Fibroblast of upper back skin (primary cell): Measurements from ENCODE around the gene ANKS1B.
"Not testable (repeated sequence)": the region's sequence is repeated elsewhere in the genome, so short reads cannot be mapped to it uniquely, and the experiment has no call there.

Experiments used
- DNase-seq: peaks from one replicate; pipeline ENCODE4 v3.0.0-alpha.2; 2013

ANKS1B gene

DNA sequence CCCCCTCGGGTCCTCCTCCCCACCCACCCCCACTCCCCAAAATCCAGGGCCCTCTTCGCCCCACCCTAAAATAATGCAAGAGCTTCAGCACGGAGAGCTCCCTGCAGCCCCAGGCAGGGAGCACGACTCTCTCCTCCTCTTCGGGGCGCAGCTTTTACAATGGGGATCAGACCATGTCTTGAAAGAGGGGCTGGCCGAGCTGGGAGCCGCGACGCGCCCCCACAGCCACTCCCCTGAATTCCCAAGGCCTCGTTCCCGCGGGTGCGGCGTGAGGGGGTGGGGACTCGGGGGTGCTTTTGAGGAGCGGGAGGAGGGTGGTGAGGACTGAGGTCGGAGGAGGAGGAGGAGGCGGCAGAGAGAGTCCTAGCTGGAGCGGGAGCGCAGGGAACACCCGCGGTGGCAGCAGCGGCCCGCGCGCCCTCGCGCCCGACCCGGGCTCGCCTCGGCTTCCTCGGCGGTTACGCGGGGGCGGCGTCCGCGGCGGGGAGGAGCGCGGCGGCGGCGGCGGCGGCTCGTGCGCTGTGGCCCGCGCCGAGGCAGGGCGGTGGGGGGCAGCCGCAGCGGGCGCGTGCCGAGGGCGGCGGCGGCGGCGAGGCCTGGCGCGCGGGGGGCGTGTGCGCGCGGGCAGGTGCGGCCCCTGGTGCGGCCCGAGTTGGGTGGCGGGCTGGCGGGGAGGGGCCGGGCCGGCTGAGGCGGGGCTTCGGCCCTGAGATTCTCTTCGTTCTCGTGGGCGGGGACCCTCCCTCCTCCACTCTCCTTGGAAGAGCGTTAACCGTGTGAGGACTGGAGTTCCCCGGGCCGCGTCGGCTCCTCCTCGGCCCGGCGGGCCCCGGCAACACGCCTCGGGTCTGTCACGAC lies at the start of gene ANKS1B:
ANKS1B (minus strand) TSS at position 666 of the 858 bp plus-strand sequence. CDS start 699 bp downstream, outside the sequence.
- DNase-seq = peak; percentile 7

DNA sequence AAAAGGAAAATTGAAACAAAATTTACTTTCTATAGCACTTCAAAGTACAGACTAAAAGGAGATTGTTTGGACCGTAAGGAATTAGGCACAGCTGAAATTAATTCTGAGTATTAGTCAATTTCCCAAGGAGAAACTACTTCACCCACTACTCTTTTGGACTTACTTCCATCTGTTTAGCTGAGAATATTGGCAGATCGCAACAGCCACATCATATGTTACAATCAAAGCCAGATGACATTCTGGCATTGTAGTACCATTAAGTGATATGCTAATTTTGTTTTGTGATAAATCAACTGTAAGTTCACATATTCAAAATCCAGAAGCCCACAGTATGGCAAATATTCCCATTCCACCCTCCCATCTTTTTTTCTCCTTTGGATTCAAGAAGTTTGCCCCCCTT lies 47.1 kb upstream of the ANKS1B start:
- peak; percentile 78 for DNase-seq

DNA sequence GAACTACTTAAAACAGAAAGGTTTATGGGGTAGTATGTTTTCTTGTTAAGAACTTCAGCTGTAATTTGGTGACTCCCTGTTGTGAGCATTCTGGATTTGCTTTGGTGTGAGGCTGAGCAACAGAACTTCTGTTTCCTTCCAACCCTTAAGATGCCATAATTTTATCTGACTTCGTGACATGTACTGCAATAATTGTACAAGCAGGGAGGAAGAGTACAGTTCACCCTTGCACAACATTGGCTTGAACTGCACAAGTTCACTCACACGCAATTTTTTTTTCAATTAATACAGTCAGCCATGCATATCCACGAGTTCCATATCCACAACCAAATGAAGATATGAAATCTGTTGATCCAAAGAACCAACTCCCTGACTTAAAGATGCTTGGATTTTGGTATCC lies 42.9 kb upstream of the ANKS1B start:
- DNase-seq = no peak

DNA sequence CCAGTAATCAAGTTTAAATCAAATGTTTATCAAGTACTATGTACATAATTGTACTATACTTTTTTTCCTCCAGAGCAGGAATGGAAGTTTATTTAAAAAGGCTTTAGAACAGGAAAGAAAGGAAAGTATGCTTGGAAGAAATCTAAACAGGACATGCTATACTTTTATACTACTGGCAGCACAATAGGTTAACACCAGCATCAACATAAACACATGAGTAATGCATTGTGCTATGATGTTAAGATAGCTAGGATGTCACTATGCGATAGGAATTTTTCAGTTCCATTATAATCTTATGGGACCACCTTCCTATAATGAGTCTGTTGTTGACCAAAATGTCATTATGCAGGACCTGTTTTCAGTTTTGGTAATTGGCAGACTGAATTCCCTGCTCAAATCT lies 41.5 kb upstream of the ANKS1B start:
- no peak for DNase-seq

DNA sequence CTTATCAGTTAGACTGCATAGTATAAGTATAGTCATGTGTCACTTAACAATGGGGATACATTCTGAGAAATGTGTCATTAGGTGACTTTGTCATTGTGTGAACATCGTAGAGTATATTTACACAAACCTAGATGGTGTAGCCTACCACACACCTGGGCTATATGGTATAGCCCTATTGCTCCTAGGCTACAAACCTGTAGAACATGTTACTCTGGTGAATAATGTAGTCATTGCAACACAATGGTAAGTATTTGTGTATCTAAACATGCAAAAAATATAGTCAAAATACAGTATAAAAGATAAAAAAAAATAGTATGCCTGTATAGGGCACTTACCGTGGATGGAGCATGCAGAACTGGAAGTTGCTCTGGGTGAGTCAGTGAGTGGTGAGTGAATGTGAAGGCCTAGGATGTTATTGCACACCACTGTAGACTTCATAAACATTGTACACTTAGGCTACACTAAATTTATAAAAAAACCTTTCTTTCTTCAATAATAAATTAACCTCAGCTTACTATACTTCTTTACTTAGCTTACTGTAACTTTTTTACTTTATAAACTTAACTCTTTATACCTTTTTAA lies 40.3 kb upstream of the ANKS1B start:
- DNase-seq = no peak

DNA sequence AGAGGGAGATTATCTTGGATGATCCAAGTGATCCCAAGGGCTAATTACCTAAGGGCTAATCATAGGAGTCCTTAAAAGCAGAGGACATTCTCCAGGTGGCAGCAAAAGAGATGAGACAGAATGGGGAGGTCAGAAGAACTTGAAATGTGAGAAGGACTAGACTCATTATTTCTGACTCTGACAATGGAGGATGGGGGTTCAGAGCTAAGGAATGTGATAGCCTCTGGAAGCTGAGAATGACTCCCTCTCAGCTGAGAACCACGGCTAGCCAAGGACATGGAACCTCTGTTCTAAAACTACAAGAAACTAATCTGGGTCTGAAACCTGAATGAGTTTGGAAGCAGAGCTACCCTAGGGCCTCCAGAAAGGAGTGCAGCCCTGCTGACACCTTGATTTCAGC lies 35.6 kb upstream of the ANKS1B start:
- DNase-seq = peak; percentile 20

DNA sequence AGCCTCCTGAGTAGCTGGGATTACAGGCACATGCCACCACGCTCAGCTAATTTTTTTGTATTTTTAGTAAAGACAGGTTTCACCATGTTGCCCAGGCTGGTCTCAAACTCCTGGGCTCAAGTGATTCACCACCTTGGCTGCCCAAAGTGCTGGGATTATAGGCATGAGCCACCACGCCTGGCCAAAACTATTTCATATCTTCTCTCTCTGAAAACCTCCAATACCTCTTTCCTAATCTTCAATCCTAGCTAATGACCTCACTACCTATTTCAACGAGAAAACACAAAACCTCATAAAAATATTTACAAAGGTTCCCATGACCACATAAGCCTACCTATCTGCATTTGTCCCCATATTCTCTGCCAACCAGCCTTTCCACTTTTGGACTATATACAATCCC lies 32.3 kb upstream of the ANKS1B start:
- DNase-seq = no peak

DNA sequence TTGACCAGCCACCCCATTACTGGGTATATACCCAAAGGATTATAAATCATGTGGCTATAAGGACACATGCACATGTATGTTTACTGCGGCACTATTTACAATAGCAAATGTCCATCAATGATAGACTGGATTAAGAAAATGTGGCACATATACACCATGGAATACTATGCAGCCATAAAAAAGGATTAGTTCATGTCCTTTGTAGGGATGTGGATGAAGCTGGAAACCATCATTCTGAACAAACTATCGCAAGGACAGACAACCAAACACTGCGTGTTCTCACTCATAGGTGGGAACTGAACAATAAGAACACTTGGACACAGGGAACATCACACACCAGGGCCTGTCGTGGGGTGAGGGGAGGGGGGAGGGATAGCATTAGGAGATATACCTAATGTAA lies 31.6 kb upstream of the ANKS1B start:
- DNase-seq = not testable (repeated sequence)

DNA sequence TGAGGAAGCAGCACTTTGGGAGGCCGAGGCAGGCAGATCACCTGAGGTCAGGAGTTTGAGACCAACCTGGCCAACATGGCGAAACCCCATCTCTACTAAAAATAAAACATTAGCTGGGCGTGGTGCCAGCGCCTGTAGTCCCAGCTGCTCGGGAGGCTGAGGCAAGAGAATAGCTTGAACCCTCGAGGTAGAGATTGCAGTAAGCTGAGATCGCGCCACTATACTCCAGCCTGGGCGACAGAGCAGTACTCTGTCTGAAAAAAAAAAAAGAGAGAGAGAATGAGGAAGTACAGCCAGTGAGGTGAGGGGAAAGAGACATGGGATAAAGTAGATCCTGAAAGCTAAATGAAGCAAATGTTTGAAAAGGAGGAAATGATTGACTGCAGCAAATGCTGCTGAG lies 21.1 kb upstream of the ANKS1B start:
- not testable (repeated sequence) for DNase-seq

DNA sequence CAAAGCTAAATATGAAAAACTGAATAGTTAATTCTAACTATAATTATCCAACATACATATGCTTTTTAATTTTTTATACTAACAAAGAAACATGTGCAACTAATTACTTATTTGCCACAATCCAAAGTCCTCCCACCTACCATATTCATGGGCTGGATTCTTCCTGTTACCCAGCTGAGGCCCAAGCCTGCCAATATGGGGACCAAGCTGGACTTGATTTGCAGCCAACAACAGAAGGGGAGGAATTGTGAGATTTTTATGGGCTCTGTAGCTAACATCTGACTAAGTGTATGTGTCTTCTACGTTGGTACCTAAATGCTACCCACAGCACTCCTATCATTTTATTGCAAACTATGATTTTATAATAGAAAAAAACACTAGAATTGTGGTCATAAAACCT lies 13.1 kb upstream of the ANKS1B start:
- no peak for DNase-seq

DNA sequence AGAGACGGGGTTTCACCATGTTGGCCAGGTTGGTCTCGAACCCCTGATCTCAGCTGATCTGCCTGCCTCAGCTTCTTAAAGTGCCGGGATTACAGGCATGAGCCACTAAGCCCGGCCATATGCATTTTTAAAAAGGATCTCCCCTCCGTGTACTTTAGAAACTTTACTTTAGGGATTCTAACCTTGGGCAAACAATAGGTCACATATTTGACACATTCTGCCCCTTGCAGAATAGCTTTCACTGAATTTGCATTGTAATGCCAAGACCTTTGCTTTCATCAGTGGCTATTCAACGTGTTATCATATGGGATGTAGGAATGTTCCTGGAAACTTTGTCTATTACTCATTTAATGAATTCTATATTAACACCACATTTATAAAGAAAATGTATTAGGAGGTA lies 11.4 kb upstream of the ANKS1B start:
- DNase-seq = no peak

DNA sequence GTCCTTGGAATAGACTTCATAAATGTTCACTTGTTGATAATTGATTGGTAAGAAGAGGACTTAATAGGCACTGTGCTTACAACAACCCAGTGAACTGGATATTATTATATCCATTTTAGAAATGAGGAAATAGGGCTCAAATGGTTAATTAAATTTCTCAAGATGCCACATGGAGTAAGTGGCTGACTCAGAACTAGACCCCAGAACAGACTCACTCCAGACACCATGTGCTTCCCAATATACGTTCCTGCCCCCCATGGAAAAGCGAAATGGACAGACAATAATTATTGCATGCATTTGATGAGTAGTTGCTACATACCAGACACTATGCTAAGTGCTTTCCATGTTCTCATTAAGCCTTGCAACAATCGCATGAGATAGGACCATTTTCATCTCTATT lies 895 bp upstream of the ANKS1B start:
- no peak for DNase-seq

DNA sequence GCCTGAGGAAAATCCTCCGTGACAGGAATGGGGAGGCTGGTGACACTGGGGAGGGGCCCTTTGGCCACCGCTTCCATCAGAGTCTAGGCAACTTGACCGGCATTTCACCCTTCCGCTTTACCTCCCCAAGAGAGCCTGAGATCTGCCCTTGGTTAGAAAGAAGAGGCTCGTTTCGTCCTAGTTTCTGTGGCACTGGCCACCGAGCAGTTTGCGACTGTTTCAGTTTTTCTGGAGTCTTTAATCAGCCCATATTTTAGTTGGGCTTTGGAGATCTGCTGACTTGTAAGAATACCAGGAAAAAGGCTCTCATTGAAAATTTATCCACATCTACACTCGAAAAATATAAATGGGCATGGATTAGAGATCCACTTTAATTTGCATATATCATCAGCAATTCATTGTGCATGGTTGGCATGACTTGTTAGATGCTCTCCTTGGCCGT lies 414 bp upstream of the ANKS1B start:
- DNase-seq = no peak

DNA sequence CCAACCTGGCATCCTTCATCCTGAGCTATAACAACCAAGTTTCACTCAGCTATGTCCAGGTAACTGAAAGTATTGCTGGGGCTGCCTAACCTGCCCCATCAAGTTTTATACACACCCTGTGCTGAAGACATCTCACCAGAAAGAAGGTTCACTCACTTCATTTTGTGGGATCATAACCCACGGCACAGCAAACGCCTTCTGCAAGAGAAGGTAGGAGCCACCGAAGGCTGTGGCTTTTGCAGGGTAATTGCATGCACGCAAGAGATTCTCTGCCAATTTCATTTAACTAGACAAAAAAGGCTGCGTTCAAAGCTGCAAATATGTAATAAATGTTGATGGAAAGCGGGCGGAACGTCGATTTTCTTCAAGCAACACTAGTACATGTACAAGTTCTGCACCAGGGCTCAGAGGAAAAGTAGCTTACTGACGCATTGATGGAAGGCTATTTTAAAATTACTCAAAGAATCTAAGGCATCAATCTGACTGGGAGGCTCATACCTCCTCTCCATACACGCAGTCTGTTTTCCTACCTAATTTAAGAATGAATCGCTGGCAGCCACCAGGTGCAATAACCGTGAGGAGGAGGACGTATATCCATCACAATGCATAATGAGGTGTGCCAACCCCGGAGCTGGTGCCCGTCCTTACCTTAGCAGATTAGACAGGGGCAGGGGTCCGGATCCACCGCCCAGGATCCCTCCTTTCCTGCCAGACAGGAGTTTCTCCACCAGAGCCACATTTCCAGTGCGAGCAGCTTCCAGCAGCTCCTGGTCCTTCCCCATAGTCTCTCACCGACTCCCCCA lies 1.1 kb downstream of the ANKS1B start:
- no peak for DNase-seq

DNA sequence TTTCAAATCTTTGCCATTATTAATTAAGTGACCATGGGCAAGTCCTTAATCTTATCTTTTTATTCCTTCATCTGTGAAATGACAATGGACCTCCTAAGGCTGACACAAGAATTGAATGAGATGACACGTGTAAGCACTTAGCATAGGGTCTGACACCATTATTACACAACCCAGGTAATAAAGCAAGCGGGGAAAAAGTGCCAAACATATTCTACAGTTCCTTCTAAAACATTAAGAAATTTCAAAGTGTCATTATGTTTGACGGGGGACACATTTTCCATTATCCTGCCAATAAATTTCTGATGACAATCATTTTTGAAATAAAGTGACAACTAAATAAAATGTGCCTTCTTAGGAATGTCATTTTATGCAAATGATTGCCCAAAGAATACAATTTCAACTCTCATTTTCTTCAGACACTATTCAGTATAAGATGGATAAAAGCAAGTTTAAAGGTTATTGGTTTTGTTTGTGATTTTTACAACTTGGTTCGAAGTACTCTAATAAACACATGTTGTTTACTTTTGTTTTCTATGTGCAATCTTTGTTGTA lies 3.0 kb downstream of the ANKS1B start:
- no peak for DNase-seq

DNA sequence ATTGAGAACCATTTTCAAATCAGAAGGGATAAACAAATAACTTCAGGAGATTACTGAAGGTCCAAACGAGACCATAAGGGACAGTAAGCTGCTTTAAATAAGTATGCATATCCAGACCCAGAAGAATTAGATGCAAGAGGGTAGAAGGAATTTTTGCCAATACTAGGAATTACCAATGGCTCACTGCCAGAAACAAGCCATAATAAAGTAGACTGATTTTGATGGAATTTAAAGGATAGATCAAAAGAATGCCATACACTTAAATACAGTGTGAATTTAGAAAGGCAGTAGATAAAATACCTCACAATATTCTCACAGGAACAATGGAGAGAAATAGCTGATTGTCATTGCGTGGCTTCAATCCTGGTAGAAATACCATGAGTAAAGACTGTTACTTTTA lies 5.3 kb downstream of the ANKS1B start:
- DNase-seq = no peak

DNA sequence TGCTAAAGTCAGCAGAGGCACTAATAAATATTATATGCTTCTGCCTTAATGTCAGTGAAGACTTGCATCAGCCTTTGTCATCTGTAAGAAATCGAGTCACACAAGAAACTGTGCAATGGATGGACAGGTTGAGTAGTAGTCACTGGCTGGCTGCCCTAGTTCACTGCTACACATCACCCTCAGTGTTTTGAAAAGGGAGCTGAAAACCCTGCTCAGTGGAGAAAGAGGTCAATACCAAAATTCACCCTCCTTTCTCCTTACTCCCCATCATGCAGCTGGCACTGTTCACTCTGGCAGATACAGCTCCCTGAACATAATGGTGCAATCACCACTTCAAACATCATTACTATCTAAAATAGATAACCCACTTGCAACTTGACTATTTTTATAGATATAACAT lies 6.6 kb downstream of the ANKS1B start:
- DNase-seq = no peak

DNA sequence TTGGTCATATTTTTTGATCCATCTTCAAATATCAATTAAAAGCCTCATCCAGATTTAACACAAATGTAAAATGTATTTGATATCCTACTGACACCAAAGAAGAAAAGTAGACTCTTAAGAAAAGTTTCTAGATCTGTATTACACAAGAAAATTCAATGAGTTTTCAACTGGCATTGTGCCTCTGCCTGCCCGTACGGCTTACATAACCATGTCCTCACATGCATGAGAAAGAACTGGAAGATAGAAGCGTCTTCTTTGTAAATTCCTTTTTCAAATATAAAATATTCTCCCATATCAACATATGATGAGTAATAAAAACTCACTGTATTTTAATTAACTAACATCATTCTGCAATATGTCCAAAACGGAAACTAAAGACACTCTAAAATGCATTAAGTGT lies 7.2 kb downstream of the ANKS1B start:
- DNase-seq = no peak

DNA sequence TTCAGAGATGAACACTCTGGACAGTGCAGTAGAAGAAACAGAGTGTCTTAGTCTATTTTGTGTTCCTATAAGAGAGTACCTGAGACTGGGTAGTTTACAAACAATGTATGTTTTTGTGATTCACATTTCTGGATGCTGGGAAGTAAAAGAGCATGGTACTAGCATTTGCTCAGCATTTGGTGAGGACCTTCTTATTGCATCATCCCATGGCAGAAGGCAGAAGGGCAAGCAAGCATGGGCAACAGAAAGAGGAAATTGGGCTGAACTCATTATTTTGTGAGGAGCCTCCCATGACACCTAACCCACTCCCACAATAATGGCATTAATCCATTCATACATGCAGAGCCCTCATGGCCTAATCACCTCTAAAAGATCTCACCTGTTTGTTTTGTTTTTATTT lies 8.0 kb downstream of the ANKS1B start:
- no peak for DNase-seq

DNA sequence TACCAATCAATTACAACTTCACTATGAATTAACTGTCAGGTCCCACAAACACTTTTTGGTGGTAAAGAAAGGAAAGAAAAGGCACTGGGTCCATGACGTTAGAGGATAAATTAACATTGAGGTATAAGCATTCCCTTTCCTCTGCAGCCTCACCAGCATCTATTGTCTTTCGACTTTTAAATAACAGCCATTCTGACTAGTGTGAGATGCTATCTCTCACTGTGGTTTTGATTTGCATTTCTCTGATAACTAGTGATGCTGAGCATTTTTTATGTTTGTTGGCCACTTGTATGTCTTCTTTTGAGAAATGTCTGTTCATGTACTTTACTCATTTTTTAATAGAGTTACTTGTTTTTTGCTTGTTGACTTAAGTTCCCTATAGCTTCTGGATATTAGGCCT lies 9.4 kb downstream of the ANKS1B start:
- DNase-seq = no peak

DNA sequence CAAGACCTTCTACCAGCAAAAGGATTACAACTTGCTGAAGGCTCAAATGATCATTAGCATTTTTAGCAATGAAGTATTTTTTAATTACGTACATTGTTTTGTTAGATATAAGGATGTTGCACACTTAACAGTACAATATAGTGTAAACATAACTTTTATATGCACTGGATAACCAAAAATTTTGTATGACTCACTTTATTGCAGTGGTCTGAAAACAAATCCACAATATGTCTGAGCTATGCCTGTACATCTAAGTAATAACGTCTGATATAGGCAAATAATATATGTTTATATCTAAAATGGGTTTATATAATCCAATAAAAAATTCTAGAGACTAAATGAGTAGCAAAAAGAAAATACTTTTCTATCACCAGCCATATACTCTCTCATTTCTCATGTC lies 10.6 kb downstream of the ANKS1B start:
- DNase-seq = no peak

DNA sequence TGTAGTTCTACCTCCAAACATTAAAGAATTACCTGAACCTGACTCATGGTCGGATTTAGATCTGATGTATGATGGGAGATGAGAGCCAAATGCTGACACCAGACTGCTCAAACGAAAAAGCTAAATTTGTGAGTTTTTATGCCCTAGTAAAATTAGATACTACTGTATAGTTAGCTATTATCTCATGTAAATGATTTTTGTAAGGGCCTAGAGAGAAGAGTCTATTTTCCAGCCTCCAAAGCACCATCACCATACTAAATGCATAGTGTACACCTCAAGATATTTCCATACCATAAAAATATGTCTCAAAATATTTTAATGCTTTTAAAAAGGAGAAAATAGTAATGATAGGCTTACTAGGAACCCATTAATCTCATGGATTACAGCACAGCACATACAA lies 18.3 kb downstream of the ANKS1B start:
- DNase-seq = no peak

DNA sequence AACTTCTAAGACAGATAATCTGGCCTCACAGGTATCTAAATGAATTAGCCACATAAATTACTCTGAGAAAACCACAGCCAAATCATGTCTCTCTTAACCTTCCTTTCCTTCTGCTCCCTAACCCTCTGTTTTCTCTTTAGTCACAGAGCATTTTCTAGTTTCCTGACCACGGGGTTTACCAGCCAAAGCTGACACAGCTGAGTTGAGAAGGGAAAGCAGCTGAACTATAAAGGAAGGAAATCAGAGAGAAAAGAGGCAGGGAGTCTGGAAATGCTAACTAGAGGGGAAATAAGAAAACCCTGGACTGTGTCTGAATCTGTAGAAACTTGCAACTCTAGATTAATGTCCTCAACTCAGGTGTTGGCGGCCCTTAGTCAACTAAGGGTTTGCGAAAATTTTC lies 24.4 kb downstream of the ANKS1B start:
- no peak for DNase-seq
